Measurements from ENCODE around the gene PCID2.

- TF ChIP-seq CTCF (IDR thresholded peaks at IDR 0.05; ENCODE audit: low read depth, low read length) (no peak), EZH2phosphoT487 (IDR thresholded peaks at IDR 0.05; ENCODE audit: low read depth) (no peak)
Observed at GRCh38 chr13:113129480-113129879, 79.0 kb downstream of the PCID2 start.
